CD4-positive, alpha-beta memory T cell (primary cell): ENCODE results near the gene SHMT2. TPM values are rescaled to one million over a fixed set of nuclear protein-coding genes. Genes with fewer than 3 reads are reported as not detected.

Experiments
- CTCF ChIA-PET: fragments of 350-600 bp; sonication (Branson Sonifier 250); formaldehyde crosslinking; loops from one replicate; lab custom pipeline; 2021; ENCODE audit warnings: inconsistent platforms; ENCODE audit not compliant: partially characterized antibody; lab: Charles Lee
- POLR2A ChIA-PET: fragments of 350-600 bp; sonication (Branson Sonifier 250); formaldehyde crosslinking; loops from one replicate; lab custom pipeline; 2021; ENCODE audit not compliant: partially characterized antibody; lab: Charles Lee
- DNase-seq, 5 donors: peaks; one replicate each; pipeline versions ENCODE4 v3.0.0 to v3.0.0-alpha.2; 2020 to 2022; ENCODE audit warnings: mixed read lengths in 1 of 5
- H3K27ac ChIP-seq: one replicate; pipeline ENCODE4 v1.7.0; 2013; ENCODE audit warnings: low read depth, low read length
- H3K27me3 ChIP-seq: 2 replicates; pipeline ENCODE4 v1.7.0; 2013; ENCODE audit warnings: mild to moderate bottlenecking, low read length, moderate library complexity; ENCODE audit not compliant: insufficient read depth
- H3K36me3 ChIP-seq: 2 replicates; pipeline ENCODE4 v1.7.0; 2013; ENCODE audit warnings: mild to moderate bottlenecking, low read length, moderate library complexity; ENCODE audit not compliant: insufficient read depth
- H3K4me1 ChIP-seq: 2 replicates; pipeline ENCODE4 v1.7.0; 2013; ENCODE audit warnings: mild to moderate bottlenecking, low read length, moderate library complexity; ENCODE audit not compliant: insufficient read depth
- H3K4me3 ChIP-seq, 2 donors: one replicate each; pipeline ENCODE4 v1.7.0; 2013; ENCODE audit warnings: low read length in 2 of 2, mild to moderate bottlenecking in 1 of 2
- H3K9me3 ChIP-seq, 2 donors: one replicate each; pipeline ENCODE4 v1.7.0; 2013; ENCODE audit warnings: low read length in 2 of 2, control low read depth in 1 of 2; ENCODE audit not compliant: control insufficient read depth in 1 of 2
- H3K27ac Mint-ChIP-seq, 7 donors: one replicate each; pipeline ENCODE4 v1.8.0; 2020 to 2021; ENCODE audit warnings: mixed read lengths in 7 of 7, mild to moderate bottlenecking in 6 of 7, inconsistent platforms in 3 of 7, moderate library complexity in 3 of 7
- H3K27me3 Mint-ChIP-seq, 2 donors: one replicate each; pipeline ENCODE4 v1.8.0; 2020 to 2021; ENCODE audit warnings: mixed read lengths in 2 of 2
- H3K36me3 Mint-ChIP-seq, 2 donors: one replicate each; pipeline ENCODE4 v1.8.0; 2020 to 2021; ENCODE audit warnings: mixed read lengths in 2 of 2, inconsistent platforms in 1 of 2, mild to moderate bottlenecking in 1 of 2
- H3K4me1 Mint-ChIP-seq, 4 donors: one replicate each; pipeline ENCODE4 v1.8.0; 2020 to 2021; ENCODE audit warnings: mixed read lengths in 4 of 4, mild to moderate bottlenecking in 1 of 4
- H3K4me3 Mint-ChIP-seq, 8 donors: one replicate each; pipeline ENCODE4 v1.8.0; 2020 to 2021; ENCODE audit warnings: mixed read lengths in 8 of 8, mild to moderate bottlenecking in 7 of 8, moderate library complexity in 6 of 8, inconsistent platforms in 3 of 8
- H3K9me3 Mint-ChIP-seq, 8 donors: one replicate each; pipeline ENCODE4 v1.8.0; 2020 to 2021; ENCODE audit warnings: mixed read lengths in 8 of 8, mild to moderate bottlenecking in 5 of 8, inconsistent platforms in 3 of 8, moderate library complexity in 1 of 8
- intact Hi-C: fragments of 100-400 bp; cut with micrococcal nuclease; formaldehyde crosslinking; loops from one replicate; pipeline ENCODE4 v1.15.1; 2023
- polyA plus RNA-seq, 2 donors: library from polyadenylated mRNA; unstranded; fragments of 300-500 nt; fragmentation: Illumina TruSeq; gene quantifications; one replicate each; pipeline ENCODE4 v1.2.3, GENCODE V29; 2021
- total RNA-seq, 2 experiments: library from RNA; stranded (reverse); gene quantifications; one replicate each; pipeline ENCODE4 v1.2.3, GENCODE V29; 2021

The SHMT2 gene
- total and polyA plus RNA-seq, 4 experiments from 2014 or later: 39.8 to 46.1 (median 43.2) TPM

DNA sequence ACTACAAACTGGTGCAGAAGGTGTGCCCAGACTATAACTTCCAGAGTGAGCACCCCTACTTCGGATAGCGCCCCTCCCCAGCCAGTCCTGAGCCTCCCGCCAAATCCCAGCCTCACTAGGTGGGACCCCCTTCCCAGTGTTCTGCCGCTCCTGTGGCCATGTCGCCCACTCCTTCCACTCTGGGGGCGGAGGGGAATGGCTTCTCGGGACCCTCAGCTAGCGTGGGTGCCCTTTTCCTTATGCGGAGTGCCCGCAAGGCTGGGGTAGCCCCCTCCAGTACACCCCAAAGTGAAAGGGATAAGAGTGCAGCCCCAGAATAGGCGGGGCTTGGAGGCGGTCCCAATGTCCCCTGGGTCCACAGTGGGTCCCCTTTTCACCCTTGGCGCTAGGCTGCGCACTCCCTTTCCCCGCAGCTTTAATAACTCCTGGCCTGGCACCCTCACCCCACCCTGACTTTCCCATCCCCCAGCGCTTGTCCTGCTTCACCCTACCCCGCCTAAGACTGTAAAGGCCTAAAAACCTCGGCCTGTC lies 3.8 kb upstream of the SHMT2 start:
- no peak overlapping the region for H3K4me3 ChIP-seq
- Mint-ChIP-seq H3K27ac (peak overlapping the region in 4 of 7 donors; percentile 17 to 81 (median 42)), H3K4me1 (peaks cover 34 to 72% (median 49%) of the 10 kb centered on the region in 4 donors), H3K9me3 (peaks cover 0 to 1% (median 0%) of the 10 kb centered on the region in 8 donors), H3K36me3 (peaks cover 0 to 12% of the 10 kb centered on the region in 2 donors), H3K4me3 (peak overlapping the region in 7 of 8 donors; percentile 33 to 74 (median 60)), H3K27me3 (peaks cover 41 to 49% of the 10 kb centered on the region in 2 donors)
- H3K4me1 ChIP-seq: peaks cover 58% of the 10 kb centered on the region
- no peaks in the 10 kb centered on the region for H3K36me3 ChIP-seq
- intact Hi-C loops: loop anchor here (1.0 to 5.0 kb wide), 3 partner anchors 11 to 1003 kb away; partner anchors contain the start of genes NABP2 and RNF41
- H3K27me3 ChIP-seq: peaks cover 56% of the 10 kb centered on the region
- POLR2A ChIA-PET: interaction anchor here (1.0 to 6.0 kb wide), 4 partner anchors 10 to 114 kb away, joined by 3 to 55 read pairs (median 4); partner anchors contain the start of gene STAT6
- no peak overlapping the region for H3K27ac ChIP-seq
- H3K9me3 ChIP-seq: no peaks in the 10 kb centered on the region
- CTCF ChIA-PET: interaction anchor here (11.8 to 12.3 kb wide), 2 partner anchors 11 to 17 kb away, joined by 157 to 245 read pairs; partner anchors contain the start of gene NXPH4
- no peak for DNase-seq

DNA sequence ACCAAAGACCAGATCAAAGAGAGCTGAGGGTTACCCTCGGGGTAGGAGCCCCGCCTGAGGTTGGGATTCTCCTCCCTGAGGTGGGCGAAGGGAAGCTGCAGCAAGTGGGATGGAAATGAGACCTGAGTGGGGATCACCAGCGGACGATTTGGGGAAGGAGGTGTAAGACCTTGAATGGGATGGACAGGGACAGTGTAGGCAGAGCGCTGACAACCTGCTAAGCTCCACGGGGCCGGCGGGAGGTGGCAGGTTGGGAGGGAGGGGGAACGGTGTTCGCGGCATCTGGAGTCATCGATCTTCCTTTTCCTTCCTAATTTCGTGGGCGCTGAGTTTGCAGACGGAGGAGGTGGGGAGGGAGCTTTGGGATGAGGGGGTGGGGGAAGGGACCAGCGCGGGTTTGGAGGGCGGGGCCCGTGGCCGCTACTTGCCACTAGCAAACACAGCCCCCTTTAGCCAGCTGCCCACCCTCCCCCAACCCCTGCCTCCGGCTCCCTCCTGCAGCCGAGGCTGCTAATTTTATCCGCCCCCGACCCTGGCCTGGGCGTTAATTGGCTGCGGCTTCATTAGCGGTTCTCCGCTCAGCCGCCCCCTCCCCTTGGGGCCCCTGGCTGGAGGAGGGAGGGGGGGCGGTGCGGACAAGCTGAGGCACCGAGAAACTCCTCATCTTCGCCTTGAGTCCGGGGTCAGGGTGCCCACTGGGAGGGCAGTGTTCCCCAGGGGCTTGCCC lies 2.8 kb upstream of the SHMT2 start:
- no peak overlapping the region for H3K27ac ChIP-seq
- POLR2A ChIA-PET: interaction anchor here (1.0 to 6.0 kb wide), 5 partner anchors 9 to 115 kb away, joined by 3 to 55 read pairs (median 5); partner anchors contain the start of gene STAT6

DNA sequence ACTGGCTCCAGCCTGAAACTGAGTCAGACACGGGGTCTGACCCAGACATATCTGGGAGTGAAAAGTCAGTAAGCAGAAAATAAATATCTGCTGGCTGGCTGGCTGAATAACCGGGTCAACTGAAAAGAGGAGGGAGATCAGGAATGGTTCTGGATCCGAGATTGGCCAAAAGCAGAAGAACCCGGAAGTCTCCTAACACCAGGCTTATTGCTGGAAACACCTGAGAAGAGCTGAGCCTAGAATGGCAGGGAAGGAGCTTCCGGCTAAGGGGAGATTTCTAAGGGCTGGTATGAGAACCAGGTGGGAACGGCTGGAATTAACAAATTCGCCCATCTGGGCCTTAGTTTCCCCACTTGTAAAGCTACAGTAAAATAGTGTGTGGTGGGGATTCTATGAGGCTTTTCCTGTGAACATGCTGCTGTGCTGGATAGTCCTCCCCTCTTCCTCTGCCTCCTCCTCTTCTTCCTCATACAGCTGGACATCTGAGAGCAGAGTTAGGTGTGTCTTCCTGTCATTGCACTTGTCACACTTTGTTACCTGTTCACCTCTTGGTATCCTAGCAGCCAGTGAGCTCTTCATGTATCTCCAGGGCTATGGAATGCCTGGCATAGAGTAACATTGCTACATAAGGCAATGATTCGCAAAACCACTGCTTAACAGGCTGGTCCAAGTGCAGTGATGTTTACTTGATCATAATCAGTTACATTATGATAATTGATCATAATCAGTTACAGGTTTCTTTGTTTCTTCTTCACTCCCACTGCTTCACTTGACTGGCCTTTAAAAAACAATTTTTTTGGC lies 2.0 kb upstream of the SHMT2 start:
- no peak for DNase-seq
- intact Hi-C loops: loop anchor here (5.0 kb wide), 1 partner anchor 1005 kb away; the partner anchor contains the start of genes NABP2 and RNF41
- Histone ChIP-seq H3K9me3 (no peaks in the 10 kb centered on the region), H3K4me1 (peaks cover 60% of the 10 kb centered on the region), H3K27me3 (peaks cover 39% of the 10 kb centered on the region), H3K4me3 (no peak overlapping the region), H3K27ac (no peak overlapping the region), H3K36me3 (peaks cover 11% of the 10 kb centered on the region)
- ChIA-PET CTCF (interaction anchor here (1.1 to 12.3 kb wide), 4 partner anchors 8 to 15 kb away, joined by 3 to 245 read pairs (median 80); partner anchors contain the start of gene NXPH4), POLR2A (interaction anchor here (1.3 to 6.0 kb wide), 2 partner anchors 9 to 13 kb away, joined by 5 to 55 read pairs; a partner anchor contains a TSS)
- Mint-ChIP-seq H3K9me3 (peaks cover 0 to 1% (median 0%) of the 10 kb centered on the region in 8 donors), H3K36me3 (peaks cover 7 to 22% of the 10 kb centered on the region in 2 donors), H3K4me3 (peak overlapping the region in 3 of 8 donors; percentile 36 to 45 (median 43)), H3K27me3 (peaks cover 28 to 35% of the 10 kb centered on the region in 2 donors), H3K4me1 (peaks cover 29 to 67% (median 43%) of the 10 kb centered on the region in 4 donors), H3K27ac (peak overlapping the region in 2 of 7 donors; percentile 31 to 81)

More for the DNA sequence above, 2.8 kb upstream of the SHMT2 start:
- Mint-ChIP-seq H3K27ac (peak overlapping the region in 2 of 7 donors; percentile 30 to 70), H3K9me3 (peaks cover 0 to 1% (median 0%) of the 10 kb centered on the region in 8 donors), H3K36me3 (peaks cover 2 to 15% of the 10 kb centered on the region in 2 donors), H3K27me3 (peaks cover 34 to 41% of the 10 kb centered on the region in 2 donors), H3K4me1 (peaks cover 32 to 68% (median 46%) of the 10 kb centered on the region in 4 donors), H3K4me3 (peak overlapping the region in 6 of 8 donors; percentile 22 to 65 (median 40))
- no peaks in the 10 kb centered on the region for H3K9me3 ChIP-seq
- peaks cover 46% of the 10 kb centered on the region for H3K27me3 ChIP-seq
- H3K4me3 ChIP-seq: no peak overlapping the region
- intact Hi-C loops: loop anchor here (5.0 kb wide), 1 partner anchor 1004 kb away; the partner anchor contains the start of genes NABP2 and RNF41
- no peak for DNase-seq
- CTCF ChIA-PET: interaction anchor here (1.1 to 12.3 kb wide), 4 partner anchors 7 to 16 kb away, joined by 3 to 245 read pairs (median 80); partner anchors contain the start of gene NXPH4
- H3K4me1 ChIP-seq: peaks cover 61% of the 10 kb centered on the region
- H3K36me3 ChIP-seq: peaks cover 3% of the 10 kb centered on the region

DNA sequence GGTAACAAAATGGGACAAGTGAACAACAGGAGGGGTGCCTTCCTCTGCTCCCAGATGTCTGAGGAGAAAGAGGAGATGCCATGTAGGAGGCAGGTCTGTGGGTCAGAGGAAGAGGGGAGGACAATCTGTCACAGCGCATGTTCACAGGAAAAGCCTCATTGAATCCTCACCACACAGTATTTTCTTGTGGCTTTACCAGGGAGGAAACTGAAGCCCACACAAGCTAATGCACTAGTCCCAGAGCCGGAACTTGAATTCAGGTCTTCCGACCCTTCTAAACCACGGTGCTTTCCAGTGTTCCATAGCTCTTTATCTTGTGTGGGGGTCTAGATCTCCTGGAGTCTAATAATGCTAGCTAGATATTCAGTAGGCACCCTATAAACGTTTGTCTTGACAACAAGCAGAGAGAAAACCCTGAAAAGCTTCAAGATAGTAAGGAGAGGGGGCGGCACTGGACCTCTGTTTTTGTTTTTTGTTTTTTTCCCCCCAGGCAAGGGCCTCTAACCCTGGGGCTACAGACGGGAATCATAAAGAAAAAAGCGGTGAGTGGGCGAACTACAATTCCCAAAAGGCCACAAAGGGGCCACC lies 371 bp upstream of the SHMT2 start:
- Mint-ChIP-seq H3K27me3 (peaks cover 14 to 20% of the 10 kb centered on the region in 2 donors), H3K27ac (peak overlapping the region; percentile 80 to 95 (median 89)), H3K4me1 (peaks cover 27 to 60% (median 42%) of the 10 kb centered on the region in 4 donors), H3K9me3 (peaks cover 0 to 1% (median 0%) of the 10 kb centered on the region in 8 donors), H3K36me3 (peaks cover 23 to 34% of the 10 kb centered on the region in 2 donors), H3K4me3 (peak overlapping the region; percentile 92 to 99 (median 94))
- intact Hi-C loops: loop anchor here (1.0 to 5.0 kb wide), 3 partner anchors 10 to 1007 kb away; partner anchors contain the start of genes NABP2 and RNF41
- H3K9me3 ChIP-seq: no peaks in the 10 kb centered on the region
- ChIA-PET CTCF (interaction anchor here (0.6 to 12.3 kb wide), 10 partner anchors 8 to 226 kb away, joined by 3 to 245 read pairs (median 4); partner anchors contain the start of genes INHBE, NXPH4 and STAT6), POLR2A (interaction anchor here (0.8 to 4.0 kb wide), 8 partner anchors 10 to 541 kb away, joined by 3 to 63 read pairs (median 4); partner anchors contain the start of genes NAB2, NACA, NEMP1 and PTGES3)
- DNase-seq: peak in 1 of 5 donors; percentile 49
- H3K27me3 ChIP-seq: peaks cover 22% of the 10 kb centered on the region
- H3K27ac ChIP-seq: peak overlapping the region; percentile 57
- peak overlapping the region; percentile 80 to 90 for H3K4me3 ChIP-seq
- peaks cover 27% of the 10 kb centered on the region for H3K36me3 ChIP-seq
- H3K4me1 ChIP-seq: peaks cover 66% of the 10 kb centered on the region

DNA sequence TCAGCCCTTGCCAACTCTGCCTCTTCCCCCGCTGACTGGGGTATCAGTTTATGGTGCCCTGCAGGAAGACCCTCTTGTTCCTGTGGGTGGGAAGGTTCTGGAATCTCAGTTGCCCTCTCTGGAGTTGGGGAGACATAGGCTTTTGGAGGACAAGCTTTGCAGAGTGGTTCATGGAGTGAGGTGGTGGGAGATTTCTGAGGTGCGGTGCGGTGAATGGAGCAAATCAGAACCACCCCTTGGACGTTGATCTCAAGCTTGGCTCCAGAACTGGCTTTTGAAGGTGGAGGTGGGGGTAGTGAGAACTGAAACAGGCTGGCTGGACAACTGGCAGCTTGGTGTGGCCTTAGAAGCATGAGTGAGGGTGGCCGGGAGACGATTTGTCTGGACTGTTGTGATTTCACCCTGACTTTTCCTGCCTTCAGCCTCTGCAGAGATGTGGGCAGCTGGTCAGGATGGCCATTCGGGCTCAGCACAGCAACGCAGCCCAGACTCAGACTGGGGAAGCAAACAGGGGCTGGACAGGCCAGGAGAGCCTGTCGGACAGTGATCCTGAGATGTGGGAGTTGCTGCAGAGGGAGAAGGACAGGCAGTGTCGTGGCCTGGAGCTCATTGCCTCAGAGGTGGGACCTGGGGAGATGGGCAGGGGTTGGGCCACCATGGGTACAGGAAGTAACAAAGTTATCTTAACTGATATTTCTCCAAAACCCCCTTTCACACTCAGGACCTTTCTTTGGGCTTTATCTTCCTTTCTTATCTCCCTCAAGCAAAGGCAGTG lies 1.1 kb downstream of the SHMT2 start:
- Histone ChIP-seq H3K27ac (peak overlapping the region; percentile 57), H3K27me3 (peaks cover 10% of the 10 kb centered on the region), H3K4me3 (peak overlapping the region; percentile 80 to 90), H3K9me3 (no peaks in the 10 kb centered on the region), H3K36me3 (peaks cover 28% of the 10 kb centered on the region), H3K4me1 (peaks cover 63% of the 10 kb centered on the region)
- DNase-seq: no peak
- H3K4me3 Mint-ChIP-seq: peak overlapping the region; percentile 92 to 99 (median 94)
- peaks cover 24 to 60% (median 40%) of the 10 kb centered on the region in 4 donors for H3K4me1 Mint-ChIP-seq
- ChIA-PET CTCF (interaction anchor here (0.9 to 12.3 kb wide), 3 partner anchors 12 to 267 kb away, joined by 3 to 245 read pairs (median 157); partner anchors contain the start of gene NXPH4), POLR2A (interaction anchor here (1.1 to 4.0 kb wide), 5 partner anchors 10 to 142 kb away, joined by 3 to 63 read pairs (median 9); partner anchors contain the start of genes NAB2 and STAT6)
- H3K36me3 Mint-ChIP-seq: peaks cover 29 to 43% of the 10 kb centered on the region in 2 donors
- H3K27me3 Mint-ChIP-seq: peaks cover 10 to 12% of the 10 kb centered on the region in 2 donors
- intact Hi-C loops: loop anchor here (10.0 kb wide), 2 partner anchors 476 to 596 kb away; partner anchors contain the start of genes BAZ2A and PRIM1
- no peaks in the 10 kb centered on the region for H3K9me3 Mint-ChIP-seq
- peak overlapping the region; percentile 22 to 89 (median 52) for H3K27ac Mint-ChIP-seq
